H1 (cell line): Measurements from ENCODE around the gene RLN1. TPM values are rescaled to one million over a fixed set of nuclear protein-coding genes. Genes with fewer than 3 reads are reported as not detected.

Source experiments
- CTCF ChIA-PET: fragments of 300-600 bp; sonication (Branson Sonifier 250); formaldehyde crosslinking; loops from one replicate; lab custom pipeline; 2021; ENCODE audit not compliant: partially characterized antibody; lab: Charles Lee
- POLR2A ChIA-PET: fragments of 300-600 bp; sonication (Branson Sonifier 250); formaldehyde crosslinking; loops from one replicate; lab custom pipeline; 2021; ENCODE audit warnings: inconsistent platforms; ENCODE audit not compliant: partially characterized antibody; lab: Charles Lee
- DNase-seq, 2 experiments: peaks; one replicate each; pipeline versions ENCODE4 v3.0.0 to v3.0.0-alpha.2; 2010 to 2022; ENCODE audit warnings: low spot score in 2 of 2, low read depth in 1 of 2, mixed read lengths in 1 of 2
- FAIRE-seq: peaks from 2 replicates; lab custom pipeline; 2011; peaks lifted over from hg19 to GRCh38; lab: Jason Lieb, UNC
- H2AFZ ChIP-seq: 2 replicates; pipeline ENCODE4 v1.8.1; 2012; ENCODE audit warnings: low read length, inconsistent platforms
- H2AK5ac ChIP-seq: 2 replicates; pipeline ENCODE4 v1.6.1; 2013; ENCODE audit warnings: low read depth, low read length
- H2BK120ac ChIP-seq: replicated peaks from 2 replicates; pipeline ENCODE3; 2013; ENCODE audit warnings: low read depth, low read length, inconsistent platforms
- H2BK12ac ChIP-seq: 2 replicates; pipeline ENCODE4 v1.6.1; 2013; ENCODE audit warnings: low read depth, low read length
- H2BK15ac ChIP-seq: 2 replicates; pipeline ENCODE4 v1.6.1; 2013; ENCODE audit warnings: low read length
- H2BK20ac ChIP-seq: 2 replicates; pipeline ENCODE4 v1.6.1; 2013; ENCODE audit warnings: low read length
- H2BK5ac ChIP-seq: 2 replicates; pipeline ENCODE4 v1.6.1; 2013; ENCODE audit warnings: low read depth, low read length
- H3K14ac ChIP-seq: 2 replicates; pipeline ENCODE4 v1.6.1; 2013; ENCODE audit warnings: inconsistent platforms; ENCODE audit not compliant: insufficient read length
- H3K18ac ChIP-seq: 2 replicates; pipeline ENCODE4 v1.6.1; 2013; ENCODE audit warnings: low read length; ENCODE audit errors: extremely low read depth
- H3K23ac ChIP-seq: 2 replicates; pipeline ENCODE4 v1.6.1; 2013; ENCODE audit warnings: inconsistent platforms; ENCODE audit not compliant: insufficient read length
- H3K23me2 ChIP-seq: 2 replicates; pipeline ENCODE4 v1.6.1; 2013; ENCODE audit warnings: low read depth, low read length
- H3K27ac ChIP-seq: 2 replicates; pipeline ENCODE4 v1.6.1; 2011; ENCODE audit warnings: low read depth, low read length, inconsistent platforms
- H3K27me3 ChIP-seq, 4 experiments: replicated peaks in 1 of 4; 1 replicate in 1 of 4; 2 replicates in 3 of 4; pipeline versions ENCODE4 v1.6.1 to v1.8.1; 2011 to 2013; ENCODE audit warnings: low read length in 3 of 4, mild to moderate bottlenecking in 3 of 4, inconsistent platforms in 2 of 4, mixed read lengths in 2 of 4, moderate library complexity in 1 of 4; ENCODE audit not compliant: control insufficient read depth in 3 of 4, insufficient read depth in 3 of 4; ENCODE audit errors: extremely low read depth in 1 of 4
- H3K36me3 ChIP-seq, 4 experiments: 2 replicates each; pipeline versions ENCODE4 v1.6.1 to v1.8.1; 2011 to 2013; ENCODE audit warnings: mild to moderate bottlenecking in 4 of 4, low read length in 3 of 4, moderate library complexity in 2 of 4, control low read depth in 1 of 4, inconsistent platforms in 1 of 4; ENCODE audit not compliant: insufficient read depth in 4 of 4, control insufficient read depth in 2 of 4
- H3K4ac ChIP-seq: replicated peaks from 2 replicates; pipeline ENCODE3; 2013; ENCODE audit warnings: low read length, low read depth, mixed read lengths, inconsistent platforms; ENCODE audit not compliant: insufficient read length
- H3K4me1 ChIP-seq, 4 experiments: replicated peaks in 1 of 4; 1 replicate in 1 of 4; 2 replicates in 3 of 4; pipeline versions ENCODE4 v1.6.1 to v1.8.1; 2011 to 2013; ENCODE audit warnings: low read length in 3 of 4, inconsistent platforms in 2 of 4, mixed read lengths in 1 of 4; ENCODE audit not compliant: insufficient read depth in 4 of 4, control insufficient read depth in 3 of 4
- H3K4me2 ChIP-seq, 2 experiments: 2 replicates each; pipeline versions ENCODE4 v1.6.1 to v1.8.1; 2011 to 2013; ENCODE audit warnings: low read depth in 2 of 2, low read length in 2 of 2, control low read depth in 1 of 2, inconsistent platforms in 1 of 2, mild to moderate bottlenecking in 1 of 2; ENCODE audit not compliant: insufficient read depth in 1 of 2
- H3K4me3 ChIP-seq, 4 experiments: fragments of 200-600, 300-600 bp in 1 of 4; sonication (generic), shearing (Covaris generic), sonication (Bioruptor Twin) in 1 of 4; 2 replicates each; pipeline versions ENCODE4 v1.5.1 to v1.8.1; 2011 to 2016; ENCODE audit warnings: low read length in 4 of 4, low read depth in 3 of 4, control low read depth in 2 of 4, inconsistent platforms in 2 of 4, mild to moderate bottlenecking in 2 of 4, mixed read lengths in 1 of 4, moderate library complexity in 1 of 4; ENCODE audit not compliant: insufficient read depth in 2 of 4; ENCODE audit errors: extremely low read depth in 1 of 4
- H3K56ac ChIP-seq: replicated peaks from 2 replicates; pipeline ENCODE3; 2013; ENCODE audit warnings: low read depth, mild to moderate bottlenecking, mixed read lengths, low read length, inconsistent platforms; ENCODE audit not compliant: insufficient read length
- H3K79me1 ChIP-seq: 2 replicates; pipeline ENCODE4 v1.6.1; 2013; ENCODE audit warnings: low read depth, low read length, control low read depth
- H3K79me2 ChIP-seq, 2 experiments: 2 replicates each; pipeline versions ENCODE4 v1.6.1 to v1.8.1; 2012 to 2013; ENCODE audit warnings: low read length in 2 of 2, mild to moderate bottlenecking in 2 of 2, inconsistent platforms in 1 of 2; ENCODE audit not compliant: insufficient read depth in 2 of 2, control insufficient read depth in 1 of 2
- H3K9ac ChIP-seq, 4 experiments: replicated peaks in 1 of 4; 1 replicate in 1 of 4; 2 replicates in 3 of 4; pipeline versions ENCODE4 v1.6.1 to v1.8.1; 2011 to 2013; ENCODE audit warnings: low read depth in 3 of 4, low read length in 3 of 4, control low read depth in 2 of 4, mild to moderate bottlenecking in 2 of 4, moderate library complexity in 2 of 4, inconsistent platforms in 1 of 4; ENCODE audit errors: extremely low read depth in 1 of 4
- H3K9me3 ChIP-seq, 2 experiments: 2 replicates each; pipeline versions ENCODE4 v1.6.1 to v1.8.1; 2012 to 2013; ENCODE audit warnings: mild to moderate bottlenecking in 2 of 2, moderate library complexity in 2 of 2, control low read depth in 1 of 2, inconsistent platforms in 1 of 2, low read depth in 1 of 2, low read length in 1 of 2, mixed read lengths in 1 of 2; ENCODE audit not compliant: insufficient read depth in 2 of 2
- H4K20me1 ChIP-seq, 2 experiments: replicated peaks in 1 of 2; 2 replicates each; pipeline versions ENCODE3 to v1.8.1; 2011 to 2013; ENCODE audit warnings: inconsistent platforms in 2 of 2, low read length in 2 of 2, mild to moderate bottlenecking in 1 of 2; ENCODE audit not compliant: insufficient read depth in 2 of 2, control insufficient read depth in 1 of 2
- H4K5ac ChIP-seq: 2 replicates; pipeline ENCODE4 v1.6.1; 2013; ENCODE audit warnings: low read length, low read depth, mixed read lengths, inconsistent platforms; ENCODE audit not compliant: insufficient read length
- H4K8ac ChIP-seq: 2 replicates; pipeline ENCODE4 v1.8.0; 2013; ENCODE audit warnings: mild to moderate bottlenecking, moderate library complexity, low read length, inconsistent platforms; ENCODE audit not compliant: insufficient read depth; ENCODE audit errors: extremely low read depth
- H4K91ac ChIP-seq: replicated peaks from 2 replicates; pipeline ENCODE3; 2013; ENCODE audit warnings: low read length, mixed read lengths, inconsistent platforms; ENCODE audit not compliant: insufficient read length
- E2F6 ChIP-seq: IDR thresholded peaks from 2 replicates; pipeline ENCODE4 v1.6.1; 2012; ENCODE audit warnings: inconsistent platforms
- JUN ChIP-seq: IDR thresholded peaks from 2 replicates; pipeline ENCODE4 v1.6.1; 2011; ENCODE audit warnings: low read depth, mild to moderate bottlenecking, improper control_type of control experiment, low read length
- MAX ChIP-seq: IDR thresholded peaks from 2 replicates; pipeline ENCODE4 v1.6.1; 2012; ENCODE audit warnings: inconsistent platforms
- PHF8 ChIP-seq: fragments of 200-600 bp; sonication (generic); conservative IDR thresholded peaks from 2 replicates; pipeline ENCODE4 v1.7.1; 2012; ENCODE audit warnings: low read depth, mild to moderate bottlenecking, inconsistent platforms, low read length, moderate library complexity
- WGBS, 2 experiments: shearing (Covaris generic) in 1 of 2; methylation state at CpG; one replicate each; pipeline versions ENCODE4 v1.1.6 to v1.1.7; 2013 to 2015; ENCODE audit warnings: low lambda C conversion rate in 2 of 2, mixed read lengths in 2 of 2, inconsistent platforms in 1 of 2, low coverage in 1 of 2, missing lambda C conversion rate in 1 of 2; ENCODE audit not compliant: insufficient replicate concordance in 2 of 2, insufficient coverage in 1 of 2, insufficient read length in 1 of 2; ENCODE audit errors: extremely low coverage in 1 of 2, missing lambda C conversion rate in 1 of 2; 5-methylcytosine and 5-hydroxymethylcytosine counted together
- polyA plus RNA-seq, 7 experiments: library from polyadenylated mRNA; depleted of rRNA in 3 of 7; stranded (reverse) in 5 of 7; unstranded in 2 of 7; fragments of >200 nt in 5 of 7; fragments of 200-250 nt in 2 of 7; gene quantifications; 1 replicate in 5 of 7; 2 replicates in 1 of 7; 4 replicates in 1 of 7; pipeline versions ENCODE4 v1.2.1 to v1.2.3, GENCODE V29; 2011 to 2013; ENCODE audit warnings: missing spikeins in 2 of 7, mixed read lengths in 2 of 7
- total RNA-seq: library from RNA; stranded (reverse); fragmentation: NEBNext Ultra II Directional; extraction: Animal tissue kit (Norgen Biotek cat#: 25700); gene quantifications from 2 replicates; pipeline ENCODE4 v1.2.1, GENCODE V29; 2021

Gene RLN1
- total and polyA plus RNA-seq, 2 of the 8 experiments (the other 6 are each of a cell fraction or from before 2014, with no cell fraction given) = 0.51 to 0.80 TPM

- FAIRE-seq (no peak), DNase-seq (no peak)
- no peak overlapping the region for H2BK20ac ChIP-seq
- H2AFZ ChIP-seq = no peak overlapping the region
- no peak overlapping the region for H3K9ac ChIP-seq
- H3K4me3 ChIP-seq = no peak overlapping the region
- H2BK15ac ChIP-seq = no peak overlapping the region
- no peak overlapping the region for H3K4me2 ChIP-seq
- H3K27me3 ChIP-seq = no peaks in the 10 kb centered on the region
- no peaks in the 10 kb centered on the region for H3K23me2 ChIP-seq
- ChIA-PET POLR2A (no interaction called here), CTCF (no interaction called here)
- H2BK12ac ChIP-seq = no peak overlapping the region
- H4K8ac ChIP-seq = no peak overlapping the region
- WGBS, 2 experiments = 100% methylated on average over 2 of the region's 2 CpGs; no CpG with 5 or more reads in 1 of the 2 experiments
- no peaks in the 10 kb centered on the region for H3K36me3 ChIP-seq
- H3K23ac ChIP-seq = no peak overlapping the region
- H3K4ac ChIP-seq = no peak overlapping the region
- no peak overlapping the region for H2AK5ac ChIP-seq
- H4K20me1 ChIP-seq = no peaks in the 10 kb centered on the region
- H3K14ac ChIP-seq = no peak overlapping the region
- peaks cover 0 to 2% (median 0%) of the 10 kb centered on the region in 4 experiments; a peak in 2 of 7 replicates for H3K4me1 ChIP-seq
- no peak overlapping the region for H4K5ac ChIP-seq
- H4K91ac ChIP-seq = no peak overlapping the region
- no peak overlapping the region for H3K27ac ChIP-seq
- H3K79me2 ChIP-seq = no peaks in the 10 kb centered on the region
- no peak overlapping the region for H3K56ac ChIP-seq
- H3K18ac ChIP-seq = no peak overlapping the region
- H2BK120ac ChIP-seq = no peak overlapping the region
- no peaks in the 10 kb centered on the region for H3K9me3 ChIP-seq
- no peaks in the 10 kb centered on the region; the same call in 1 of the 2 replicates for H3K79me1 ChIP-seq
- H2BK5ac ChIP-seq = no peak overlapping the region
- TF ChIP-seq JUN (no peak), E2F6 (no peak), PHF8 (no peak), MAX (no peak)
These were observed 33.9 kb downstream of the RLN1 start for GRCh38 chr9:5305741-5306140.
